AG10803 (cell line): ENCODE data around the gene CENATAC.
"Not testable (repeated sequence)": the region's sequence is repeated elsewhere in the genome, so short reads cannot be mapped to it uniquely, and the experiment has no call there.

Experiments
- DNase-seq: peaks from one replicate; pipeline ENCODE4 v3.0.0; 2010; ENCODE audit warnings: low read depth
- H3K4me3 ChIP-seq: 2 replicates; pipeline ENCODE4 v1.5.1; 2011; ENCODE audit warnings: mild to moderate bottlenecking, low read length, control low read depth
- TF ChIP-seq, protein P1 (sequence below): conservative IDR thresholded peaks from 2 replicates; pipeline ENCODE4 v1.5.1; 2011; ENCODE audit warnings: mild to moderate bottlenecking, low read length, control low read depth, inconsistent platforms

The CENATAC gene

DNA sequence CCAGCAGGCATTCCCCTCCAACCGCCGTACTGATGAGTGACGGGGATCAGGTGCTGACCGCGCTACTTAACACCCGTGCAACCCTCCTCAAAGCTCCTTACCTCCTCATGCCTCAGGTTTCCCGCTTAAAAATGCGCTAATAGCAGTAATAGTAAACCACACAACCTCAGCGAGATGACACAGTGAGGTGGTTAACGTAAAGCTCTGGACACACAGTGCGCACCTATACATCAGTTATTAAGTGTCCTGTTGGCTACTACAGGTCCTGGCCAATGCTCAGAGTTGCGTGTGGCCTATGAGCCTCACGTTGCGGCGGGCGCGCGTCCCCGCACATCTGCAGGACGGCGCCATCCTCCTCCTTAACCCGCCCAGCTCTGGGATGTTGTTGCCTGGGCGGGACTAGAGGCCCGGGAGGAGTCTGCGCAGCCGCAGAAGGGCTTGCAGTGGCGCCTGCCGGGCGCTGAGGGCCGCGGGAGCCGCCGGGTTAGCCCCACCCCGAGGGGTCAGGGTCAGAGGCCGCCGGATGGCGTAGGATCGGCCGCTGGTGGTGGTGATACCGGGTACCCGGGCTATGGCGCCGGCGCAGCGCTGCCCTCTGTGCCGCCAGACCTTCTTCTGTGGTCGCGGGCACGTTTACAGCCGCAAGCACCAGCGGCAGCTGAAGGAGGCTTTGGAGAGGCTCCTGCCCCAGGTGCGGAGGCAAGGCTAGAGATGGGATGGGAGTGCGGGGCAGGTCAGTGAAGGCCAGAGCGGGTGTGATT, at the start of gene CENATAC:
Gene CENATAC (plus strand): TSS at position 512 of the 761 bp plus-strand sequence. CDS start 60 bp downstream, at position 572.
- H3K4me3 ChIP-seq = peak within 1 kb of the TSS; percentile 68
- TF ChIP-seq, protein P1, sequence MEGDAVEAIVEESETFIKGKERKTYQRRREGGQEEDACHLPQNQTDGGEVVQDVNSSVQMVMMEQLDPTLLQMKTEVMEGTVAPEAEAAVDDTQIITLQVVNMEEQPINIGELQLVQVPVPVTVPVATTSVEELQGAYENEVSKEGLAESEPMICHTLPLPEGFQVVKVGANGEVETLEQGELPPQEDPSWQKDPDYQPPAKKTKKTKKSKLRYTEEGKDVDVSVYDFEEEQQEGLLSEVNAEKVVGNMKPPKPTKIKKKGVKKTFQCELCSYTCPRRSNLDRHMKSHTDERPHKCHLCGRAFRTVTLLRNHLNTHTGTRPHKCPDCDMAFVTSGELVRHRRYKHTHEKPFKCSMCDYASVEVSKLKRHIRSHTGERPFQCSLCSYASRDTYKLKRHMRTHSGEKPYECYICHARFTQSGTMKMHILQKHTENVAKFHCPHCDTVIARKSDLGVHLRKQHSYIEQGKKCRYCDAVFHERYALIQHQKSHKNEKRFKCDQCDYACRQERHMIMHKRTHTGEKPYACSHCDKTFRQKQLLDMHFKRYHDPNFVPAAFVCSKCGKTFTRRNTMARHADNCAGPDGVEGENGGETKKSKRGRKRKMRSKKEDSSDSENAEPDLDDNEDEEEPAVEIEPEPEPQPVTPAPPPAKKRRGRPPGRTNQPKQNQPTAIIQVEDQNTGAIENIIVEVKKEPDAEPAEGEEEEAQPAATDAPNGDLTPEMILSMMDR = no peak
- DNase-seq = peak; percentile 81

DNA sequence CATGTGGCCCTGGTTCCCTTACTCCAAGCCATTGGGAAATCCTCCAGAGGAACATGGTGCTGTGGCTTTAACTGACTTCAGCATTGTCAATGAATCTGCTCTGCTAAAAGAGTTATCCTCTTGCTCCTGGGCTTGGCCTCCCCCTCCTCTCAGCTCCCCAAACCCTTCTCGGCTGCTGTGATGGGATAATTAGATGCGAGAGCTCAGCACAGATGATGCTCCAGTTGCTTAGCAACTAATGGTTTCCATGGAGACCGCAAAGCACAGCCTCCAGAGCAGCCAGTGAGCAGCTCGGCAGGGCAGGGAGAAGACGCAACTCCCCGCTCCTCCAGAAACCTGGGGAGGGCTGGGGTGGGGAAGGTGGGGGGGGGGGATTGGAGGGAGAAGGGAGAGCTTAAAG, 44.7 kb upstream of the CENATAC start:
- no peak overlapping the region for H3K4me3 ChIP-seq
- TF ChIP-seq, protein P1 = no peak
- DNase-seq = no peak

GRCh38 chr11:118953976-118954375, 44.0 kb upstream of the CENATAC start:
- DNase-seq, H3K4me3 ChIP-seq: not testable (repeated sequence)

DNA sequence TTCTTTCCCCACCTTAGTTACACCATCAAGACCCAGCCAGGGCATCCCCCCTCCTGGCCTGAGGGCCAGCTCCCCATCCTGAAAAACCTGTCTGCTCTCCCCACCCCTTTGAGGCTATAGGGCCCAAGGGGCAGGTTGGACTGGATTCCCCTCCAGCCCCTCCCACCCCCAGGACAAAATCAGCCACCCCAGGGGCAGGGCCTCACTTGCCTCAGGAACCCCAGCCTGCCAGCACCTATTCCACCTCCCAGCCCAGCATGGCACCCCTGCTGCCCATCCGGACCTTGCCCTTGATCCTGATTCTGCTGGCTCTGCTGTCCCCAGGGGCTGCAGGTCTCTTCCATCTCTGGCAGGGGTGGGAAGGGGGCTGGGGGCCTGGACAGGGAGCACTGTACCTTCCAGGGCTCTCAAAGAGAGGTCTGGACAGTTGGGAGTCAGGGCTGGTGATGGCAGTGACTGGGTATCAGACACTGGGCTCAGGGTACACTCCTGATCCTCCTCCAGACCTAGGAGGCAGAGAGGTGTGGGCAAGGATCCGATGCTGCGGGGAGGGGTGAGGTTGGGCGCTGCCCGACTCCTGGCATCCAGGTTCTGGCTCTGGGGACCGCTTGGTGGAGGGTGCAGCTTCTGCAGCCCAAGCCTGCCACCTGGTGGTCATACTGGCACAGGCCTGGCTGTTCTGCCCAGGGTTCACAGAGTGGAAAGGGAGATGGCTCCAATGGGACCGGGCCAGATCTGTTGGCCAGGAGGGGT, 41.7 kb upstream of the CENATAC start, which contains the start of gene UPK2:
Gene UPK2 (plus strand): TSS at position 205 of the 753 bp plus-strand sequence. CDS start 53 bp downstream, at position 258.
- DNase-seq = peak; percentile 73
- TF ChIP-seq, protein P1 = peak; percentile 96
- H3K4me3 ChIP-seq = no peak within 1 kb of the TSS

GRCh38 chr11:118956847-118957469, 41.0 kb upstream of the CENATAC start:
- no peak overlapping the region for H3K4me3 ChIP-seq
- TF ChIP-seq, protein P1 = no peak

GRCh38 chr11:118957549-118957948, 40.4 kb upstream of the CENATAC start:
- TF ChIP-seq, protein P1 = no peak
- no peak for DNase-seq

More at GRCh38 chr11:118956847-118957469, 41.0 kb upstream of the CENATAC start:
- DNase-seq = no peak

DNA sequence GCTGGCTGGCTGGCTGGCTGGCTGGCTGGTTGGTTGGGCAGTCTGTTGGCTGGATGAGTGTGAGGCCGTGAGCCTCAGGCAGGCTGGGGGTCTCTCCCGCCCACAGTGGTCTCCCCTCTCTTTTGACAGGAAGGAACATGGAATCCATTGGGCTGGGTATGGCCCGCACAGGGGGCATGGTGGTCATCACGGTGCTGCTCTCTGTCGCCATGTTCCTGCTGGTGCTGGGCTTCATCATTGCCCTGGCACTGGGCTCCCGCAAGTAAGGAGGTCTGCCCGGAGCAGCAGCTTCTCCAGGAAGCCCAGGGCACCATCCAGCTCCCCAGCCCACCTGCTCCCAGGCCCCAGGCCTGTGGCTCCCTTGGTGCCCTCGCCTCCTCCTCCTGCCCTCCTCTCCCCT, 40.0 kb upstream of the CENATAC start:
- no peak for DNase-seq
- no peak overlapping the region for H3K4me3 ChIP-seq
- TF ChIP-seq, protein P1 = no peak

More at GRCh38 chr11:118957549-118957948, 40.4 kb upstream of the CENATAC start:
- H3K4me3 ChIP-seq = no peak overlapping the region
